ENCODE measurements around the gene PFKM. TPM values are rescaled to one million over a fixed set of nuclear protein-coding genes. Genes with fewer than 3 reads are reported as not detected.
"Not testable (repeated sequence)": the region's sequence is repeated elsewhere in the genome, so short reads cannot be mapped to it uniquely, and the experiment has no call there.

The PFKM gene
- total RNA-seq, 1 donor from 2014 or later: 60.9 TPM

- Mint-ChIP-seq H3K9me3 (ENCODE audit: low read depth) (no peaks in the 10 kb centered on the region), H3K27me3 (ENCODE audit: low read depth) (peaks cover 21% of the 10 kb centered on the region)
Observed at GRCh38 chr12:48110691-48111311, 8.4 kb upstream of the PFKM start.

GRCh38 chr12:48111312-48111693 is 7.9 kb upstream of the PFKM start:
- H3K4me1 Mint-ChIP-seq (ENCODE audit: low read depth): not testable (repeated sequence)

More at GRCh38 chr12:48110691-48111311, 8.4 kb upstream of the PFKM start:
- Mint-ChIP-seq H3K4me3 (ENCODE audit: unreplicated experiment) (no peak overlapping the region), H3K36me3 (ENCODE audit: low read depth) (no peaks in the 10 kb centered on the region), H3K27ac (ENCODE audit: unreplicated experiment) (no peak overlapping the region), H3K4me1 (ENCODE audit: low read depth) (peaks cover 9% of the 10 kb centered on the region)
- no peak for TF ChIP-seq CTCF (IDR thresholded peaks at IDR 0.05)
- no peak for DNase-seq (ENCODE audit: low spot score)

DNA sequence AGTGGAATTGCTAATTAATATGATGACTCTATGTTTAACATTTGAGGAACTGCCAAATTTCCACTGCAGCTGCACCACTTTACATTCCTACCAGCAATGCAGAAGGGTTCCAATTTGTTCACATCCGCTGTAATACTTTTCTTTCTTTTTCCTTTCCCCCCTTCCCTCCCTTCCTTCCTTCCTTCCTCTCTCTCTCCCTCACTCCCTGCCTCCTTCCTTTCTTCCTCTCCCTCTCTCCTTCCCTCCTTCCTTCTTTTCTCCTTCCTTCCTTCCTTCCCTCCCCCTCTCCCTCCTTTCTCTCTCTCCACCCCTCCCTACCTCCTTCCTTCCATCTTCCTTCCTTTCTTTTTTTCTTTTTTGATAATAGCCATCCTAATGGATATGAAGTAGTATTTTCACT is 3.2 kb upstream of the PFKM start:
- no peaks in the 10 kb centered on the region for H3K36me3 Mint-ChIP-seq (ENCODE audit: low read depth)
- no peak overlapping the region for H3K27ac Mint-ChIP-seq (ENCODE audit: unreplicated experiment)
- peaks cover 21% of the 10 kb centered on the region for H3K27me3 Mint-ChIP-seq (ENCODE audit: low read depth)
- no peak overlapping the region for H3K4me3 Mint-ChIP-seq (ENCODE audit: unreplicated experiment)
- no peak for DNase-seq (ENCODE audit: low spot score)
- no peak for TF ChIP-seq CTCF (IDR thresholded peaks at IDR 0.05)
- no peaks in the 10 kb centered on the region for H3K9me3 Mint-ChIP-seq (ENCODE audit: low read depth)
- H3K4me1 Mint-ChIP-seq (ENCODE audit: low read depth): peaks cover 21% of the 10 kb centered on the region

More at GRCh38 chr12:48111312-48111693, 7.9 kb upstream of the PFKM start:
- DNase-seq (ENCODE audit: low spot score); H3K4me3 Mint-ChIP-seq (ENCODE audit: unreplicated experiment); H3K27ac Mint-ChIP-seq (ENCODE audit: unreplicated experiment); H3K36me3 Mint-ChIP-seq (ENCODE audit: low read depth); H3K9me3 Mint-ChIP-seq (ENCODE audit: low read depth): not testable (repeated sequence)
- peaks cover 21% of the 10 kb centered on the region for H3K27me3 Mint-ChIP-seq (ENCODE audit: low read depth)

DNA sequence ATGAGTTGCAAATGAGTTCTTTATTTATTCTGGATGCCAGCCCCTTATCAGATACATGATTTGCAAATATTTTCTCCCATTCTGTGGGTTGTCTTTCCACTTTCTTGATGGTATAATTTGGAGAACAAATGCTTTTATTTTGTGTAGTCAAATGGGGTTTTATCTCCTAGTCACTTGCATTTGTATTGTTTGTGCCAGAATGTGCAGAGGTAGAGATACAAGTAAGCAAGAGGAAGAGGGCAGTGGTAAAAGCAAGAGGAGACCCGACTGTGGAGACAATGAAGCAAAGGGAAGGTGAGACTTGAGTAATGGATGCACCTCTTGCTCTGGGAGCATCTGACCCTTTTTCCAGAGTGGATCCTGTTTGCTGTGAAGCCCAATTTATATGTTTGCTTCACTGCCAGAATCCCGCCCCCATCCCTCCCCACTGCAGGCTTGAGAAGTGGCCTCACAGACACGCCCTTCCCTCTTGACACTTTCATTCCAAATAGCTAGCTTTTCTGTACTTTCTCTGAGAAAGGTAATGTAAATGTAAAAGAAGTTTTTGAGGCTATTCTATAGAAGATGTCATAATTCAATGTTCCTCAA is 786 bp upstream of the PFKM start:
- Mint-ChIP-seq H3K4me1 (ENCODE audit: low read depth) (peaks cover 24% of the 10 kb centered on the region), H3K36me3 (ENCODE audit: low read depth) (peaks cover 3% of the 10 kb centered on the region), H3K27ac (ENCODE audit: unreplicated experiment) (no peak overlapping the region), H3K4me3 (ENCODE audit: unreplicated experiment) (peak overlapping the region; percentile 99), H3K9me3 (ENCODE audit: low read depth) (no peaks in the 10 kb centered on the region), H3K27me3 (ENCODE audit: low read depth) (peaks cover 20% of the 10 kb centered on the region)
- no peak for TF ChIP-seq CTCF (IDR thresholded peaks at IDR 0.05)
- no peak for DNase-seq (ENCODE audit: low spot score)

GRCh38 chr12:48119834-48120195 is 651 bp downstream of the PFKM start:
- H3K27me3 Mint-ChIP-seq (ENCODE audit: low read depth): peaks cover 6% of the 10 kb centered on the region
- H3K4me1 Mint-ChIP-seq (ENCODE audit: low read depth): peaks cover 24% of the 10 kb centered on the region
- H3K27ac Mint-ChIP-seq (ENCODE audit: unreplicated experiment): peak overlapping the region; percentile 77
- H3K36me3 Mint-ChIP-seq (ENCODE audit: low read depth): peaks cover 6% of the 10 kb centered on the region
- no peaks in the 10 kb centered on the region for H3K9me3 Mint-ChIP-seq (ENCODE audit: low read depth)
- no peak for DNase-seq (ENCODE audit: low spot score)
- peak overlapping the region; percentile 99 for H3K4me3 Mint-ChIP-seq (ENCODE audit: unreplicated experiment)
- no peak for TF ChIP-seq CTCF (IDR thresholded peaks at IDR 0.05)

GRCh38 chr12:48121522-48121921 is 2.4 kb downstream of the PFKM start:
- Mint-ChIP-seq H3K27ac (ENCODE audit: unreplicated experiment) (no peak overlapping the region), H3K36me3 (ENCODE audit: low read depth) (peaks cover 11% of the 10 kb centered on the region), H3K9me3 (ENCODE audit: low read depth) (no peaks in the 10 kb centered on the region), H3K4me1 (ENCODE audit: low read depth) (peaks cover 24% of the 10 kb centered on the region), H3K27me3 (ENCODE audit: low read depth) (peaks cover 2% of the 10 kb centered on the region), H3K4me3 (ENCODE audit: unreplicated experiment) (no peak overlapping the region)
- no peak for TF ChIP-seq CTCF (IDR thresholded peaks at IDR 0.05)
- DNase-seq (ENCODE audit: low spot score): no peak
